ENCODE results near the gene DCTN2. TPM values are rescaled to one million over a fixed set of nuclear protein-coding genes. Genes with fewer than 3 reads are reported as not detected.
"Not testable (repeated sequence)": the region's sequence is repeated elsewhere in the genome, so short reads cannot be mapped to it uniquely, and the experiment has no call there.

Gene DCTN2
- total and polyA plus RNA-seq, 2 donors (not counting 1 experiment from before 2014, with no cell fraction given) = 59.4 to 94.3 TPM

- WGBS (ENCODE audit: insufficient coverage) = no CpG with 5 or more reads among the region's 2 CpGs
- ATAC-seq (ENCODE audit: low read depth) (no peak), DNase-seq (no peak)
- no peak for TF ChIP-seq CTCF (IDR thresholded peaks at IDR 0.05)
- no peak for TF ChIP-seq EZH2 (IDR thresholded peaks at IDR 0.05; ENCODE audit: borderline replicate concordance, insufficient read depth, low read depth, low read length, poor library complexity, severe bottlenecking)
- H3K27ac ChIP-seq (ENCODE audit: low read length in 2 of 2) = peak overlapping the region; percentile 42 to 63
- H3K79me2 ChIP-seq (ENCODE audit: control insufficient read depth, insufficient read depth, low read length) = peaks cover 15% of the 10 kb centered on the region
- peaks cover 0 to 19% (median 7%) of the 10 kb centered on the region in 4 experiments for H3K27me3 ChIP-seq (replicated peaks in 1 of 4; ENCODE audit: control extremely low read depth in 1 of 4, control insufficient read depth in 3 of 4, insufficient read depth in 4 of 4, low read length in 3 of 4)
- peaks cover 26% of the 10 kb centered on the region for H3K4me1 Mint-ChIP-seq
- peaks cover 4 to 12% of the 10 kb centered on the region in 2 experiments for H3K36me3 ChIP-seq (replicated peaks in 1 of 2; ENCODE audit: control extremely low read depth in 1 of 2, control insufficient read depth in 1 of 2, extremely low read depth in 1 of 2, insufficient read depth in 2 of 2, low read length in 1 of 2)
- ChIA-PET CTCF (interaction anchor here (1.3 kb wide), 1 partner anchor 30 kb away, joined by 5 read pairs; no protein-coding TSS in a partner anchor), POLR2A (interaction anchor here (0.7 to 1.7 kb wide), 2 partner anchors 26 to 960 kb away, joined by 4 to 5 read pairs; no protein-coding TSS in a partner anchor)
- H3K4me1 ChIP-seq (ENCODE audit: control insufficient read depth in 2 of 2, insufficient read depth in 2 of 2, low read length in 2 of 2) = peaks cover 14 to 21% of the 10 kb centered on the region in 2 donors
- H3K9me3 ChIP-seq (ENCODE audit: control extremely low read depth in 1 of 3, control insufficient read depth in 2 of 3, insufficient read depth in 1 of 3, low read length in 2 of 3) = no peaks in the 10 kb centered on the region
- no peaks in the 10 kb centered on the region for H3K9me3 Mint-ChIP-seq (ENCODE audit: insufficient read depth)
- peak overlapping the region; percentile 81 for H3K27ac Mint-ChIP-seq
- H3K4me3 ChIP-seq (ENCODE audit: control extremely low read depth in 1 of 5, extremely low read depth in 1 of 5, insufficient read depth in 1 of 5, low read depth in 2 of 5, low read length in 4 of 5) = peak overlapping the region; percentile 70 to 97 (median 78)
- peak overlapping the region; percentile 73 for H3K9ac ChIP-seq (ENCODE audit: low read length)
- intact Hi-C loops (cut with micrococcal nuclease) = loop anchor here (2.0 kb wide), 1 partner anchor 24 kb away; no protein-coding TSS in a partner anchor
- H3K4me3 Mint-ChIP-seq = peak overlapping the region; percentile 89
- H3K4me2 ChIP-seq (replicated peaks; ENCODE audit: low read depth, low read length, poor library complexity, severe bottlenecking) = peak overlapping the region; percentile 90
- peaks cover 3% of the 10 kb centered on the region for H3K27me3 Mint-ChIP-seq
- H4K20me1 ChIP-seq (ENCODE audit: control insufficient read depth, insufficient read depth, low read length, poor library complexity, severe bottlenecking) = peaks cover 3% of the 10 kb centered on the region
- peak overlapping the region; percentile 87 for H2AFZ ChIP-seq (ENCODE audit: insufficient read depth, low read depth, low read length, poor library complexity, severe bottlenecking)
Measured at GRCh38 chr12:57590479-57590863, 43.5 kb upstream of the DCTN2 start.

- peaks cover 26% of the 10 kb centered on the region for H3K4me1 Mint-ChIP-seq
- Histone ChIP-seq H3K27me3 (replicated peaks in 1 of 4; ENCODE audit: control extremely low read depth in 1 of 4, control insufficient read depth in 3 of 4, insufficient read depth in 4 of 4, low read length in 3 of 4) (peaks cover 0 to 22% (median 7%) of the 10 kb centered on the region in 4 experiments), H3K4me1 (ENCODE audit: control insufficient read depth in 2 of 2, insufficient read depth in 2 of 2, low read length in 2 of 2) (peaks cover 14 to 21% of the 10 kb centered on the region in 2 donors), H3K79me2 (ENCODE audit: control insufficient read depth, insufficient read depth, low read length) (peaks cover 15% of the 10 kb centered on the region)
- ATAC-seq (ENCODE audit: low read depth); intact Hi-C loops (cut with micrococcal nuclease); H3K4me3 ChIP-seq (ENCODE audit: control extremely low read depth in 1 of 5, extremely low read depth in 1 of 5, insufficient read depth in 1 of 5, low read depth in 2 of 5, low read length in 4 of 5); POLR2A ChIA-PET; H3K27ac ChIP-seq (ENCODE audit: low read length in 2 of 2); H3K27ac Mint-ChIP-seq; DNase-seq; H3K27me3 Mint-ChIP-seq; H3K4me2 ChIP-seq (replicated peaks; ENCODE audit: low read depth, low read length, poor library complexity, severe bottlenecking); H3K9ac ChIP-seq (ENCODE audit: low read length); H3K9me3 Mint-ChIP-seq (ENCODE audit: insufficient read depth); H2AFZ ChIP-seq (ENCODE audit: insufficient read depth, low read depth, low read length, poor library complexity, severe bottlenecking); H3K9me3 ChIP-seq (ENCODE audit: control extremely low read depth in 1 of 3, control insufficient read depth in 2 of 3, insufficient read depth in 1 of 3, low read length in 2 of 3); H3K36me3 ChIP-seq (replicated peaks in 1 of 2; ENCODE audit: control extremely low read depth in 1 of 2, control insufficient read depth in 1 of 2, extremely low read depth in 1 of 2, insufficient read depth in 2 of 2, low read length in 1 of 2); H4K20me1 ChIP-seq (ENCODE audit: control insufficient read depth, insufficient read depth, low read length, poor library complexity, severe bottlenecking): not testable (repeated sequence)
- CTCF ChIA-PET = interaction anchor here (0.6 to 1.0 kb wide), 2 partner anchors 11 to 1969 kb away, joined by 3 read pairs; no protein-coding TSS in a partner anchor
- peak overlapping the region; percentile 56 for H3K4me3 Mint-ChIP-seq
- WGBS (ENCODE audit: insufficient coverage) = 91% methylated on average over 12 of the region's 15 CpGs
Measured at GRCh38 chr12:57588951-57589610, 42.1 kb upstream of the DCTN2 start.
